ENCODE measurements around the gene CAPN15.
"Not testable (repeated sequence)": the region's sequence is repeated elsewhere in the genome, so short reads cannot be mapped to it uniquely, and the experiment has no call there.

The CAPN15 gene

DNA sequence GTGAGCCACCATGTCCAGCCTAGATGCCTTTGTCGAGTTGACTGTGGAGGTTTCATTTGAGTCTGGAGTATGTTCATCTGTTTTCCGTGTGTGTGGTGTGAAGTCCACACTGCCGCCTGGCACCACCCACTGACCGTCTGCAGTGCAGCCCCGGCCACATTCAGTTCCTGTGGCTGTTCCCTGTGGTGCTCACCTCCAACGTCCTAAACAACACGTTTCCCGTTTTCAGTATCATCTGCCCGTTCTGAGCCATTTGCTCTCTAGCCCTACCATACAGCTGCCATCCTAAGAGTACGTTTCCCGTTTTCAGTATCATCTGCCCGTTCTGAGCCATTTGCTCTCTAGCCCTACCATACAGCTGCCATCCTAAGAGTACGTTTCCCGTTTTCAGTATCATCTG lies 20.0 kb upstream of the CAPN15 start:
- not testable (repeated sequence) for DNase-seq

DNA sequence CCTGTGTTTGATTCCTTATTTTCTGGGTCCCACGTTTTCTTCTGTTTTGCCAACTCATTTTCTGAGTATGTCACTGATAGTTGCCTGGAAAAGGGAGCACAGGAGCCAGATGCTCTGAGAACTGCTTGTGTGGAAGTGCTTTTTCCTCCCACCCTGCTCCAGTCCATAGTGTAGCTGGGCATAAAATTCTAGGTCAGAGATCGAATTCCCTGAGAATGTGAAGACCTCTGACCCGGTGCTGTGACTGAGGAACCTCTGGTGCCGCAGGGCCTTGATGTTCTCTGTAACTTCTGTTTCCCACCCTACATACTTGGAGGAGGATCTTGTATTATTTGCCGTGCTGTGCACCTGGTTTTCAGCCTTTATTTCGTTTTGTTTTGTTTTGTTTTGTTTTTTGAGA lies 19.5 kb upstream of the CAPN15 start:
- DNase-seq, result no peak

DNA sequence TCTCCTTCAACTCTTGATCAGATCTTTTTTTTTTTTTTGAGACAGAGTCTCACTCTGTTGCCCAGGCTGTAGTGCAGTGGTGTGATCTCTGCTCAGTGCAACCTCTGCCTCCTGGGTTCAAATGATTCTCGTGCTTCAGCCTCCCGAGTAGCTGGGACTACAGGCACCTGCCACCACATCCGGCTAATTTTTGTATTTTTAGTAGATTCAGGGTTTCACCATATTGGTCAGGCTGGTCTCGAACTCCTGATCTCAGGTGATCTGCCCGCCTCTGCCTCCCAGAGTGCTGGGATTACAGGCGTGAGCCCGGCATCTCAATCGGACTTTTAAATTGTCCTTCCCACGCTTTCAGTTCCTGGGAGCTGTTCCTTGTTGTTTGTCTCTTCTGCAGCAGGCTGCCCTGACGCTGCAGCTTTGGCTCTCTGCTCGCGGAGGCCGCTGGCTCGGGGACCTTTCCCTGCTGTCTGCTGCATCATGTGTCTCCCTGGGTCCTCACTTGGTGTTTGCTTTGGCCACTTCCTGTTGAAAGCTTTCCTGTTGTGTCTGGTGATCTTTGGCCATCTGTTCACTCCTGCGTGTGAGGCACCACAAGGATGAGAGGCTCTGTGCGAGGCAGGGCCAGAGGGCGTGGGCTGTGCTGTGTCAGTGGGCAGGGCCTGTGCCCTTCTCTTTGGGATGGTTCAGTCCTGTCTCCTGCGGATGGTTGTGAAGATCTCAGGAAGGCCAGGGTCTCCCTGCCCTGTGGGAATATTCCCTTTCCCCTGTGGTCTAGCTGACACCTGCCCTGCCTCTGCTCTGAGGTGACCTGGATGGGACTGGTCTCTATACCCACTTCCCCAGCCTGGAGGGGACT lies 18.4 kb upstream of the CAPN15 start:
- DNase-seq, result no peak

DNA sequence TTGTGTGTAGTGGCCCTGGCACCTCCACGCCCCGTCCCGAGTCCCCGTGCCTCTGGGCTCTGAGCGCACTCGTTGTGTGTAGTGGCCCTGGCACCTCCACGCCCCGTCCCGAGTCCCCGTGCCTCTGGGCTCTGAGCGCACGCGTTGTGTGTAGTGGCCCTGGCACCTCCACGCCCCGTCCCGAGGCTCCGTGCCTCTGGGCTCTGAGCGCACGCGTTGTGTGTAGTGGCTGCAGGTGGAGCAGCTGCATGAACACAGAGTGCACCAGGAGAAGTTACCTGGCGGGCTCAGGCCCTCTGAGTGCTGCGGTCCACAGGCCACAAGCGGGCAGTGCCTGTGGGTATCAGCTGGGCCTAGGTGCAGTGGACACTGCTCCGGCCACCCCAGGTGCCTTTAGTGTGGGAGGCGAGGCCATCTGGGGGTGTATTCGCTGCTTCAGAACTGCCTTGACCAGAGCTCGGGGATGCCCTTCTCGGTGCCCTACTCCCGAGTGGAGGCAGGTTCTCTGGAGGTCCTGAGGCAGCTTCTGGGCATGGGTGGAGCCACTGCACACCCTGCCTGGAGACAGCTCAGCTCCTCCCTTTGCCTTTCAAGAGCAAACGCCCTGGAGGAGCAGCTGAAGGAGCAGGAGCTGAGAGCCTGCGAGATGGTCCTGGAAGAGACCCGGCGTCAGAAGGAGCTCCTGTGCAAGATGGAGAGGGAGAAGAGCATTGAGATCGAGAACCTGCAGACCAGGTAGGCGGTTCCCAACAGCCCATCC lies 17.3 kb upstream of the CAPN15 start:
- DNase-seq, result no peak

DNA sequence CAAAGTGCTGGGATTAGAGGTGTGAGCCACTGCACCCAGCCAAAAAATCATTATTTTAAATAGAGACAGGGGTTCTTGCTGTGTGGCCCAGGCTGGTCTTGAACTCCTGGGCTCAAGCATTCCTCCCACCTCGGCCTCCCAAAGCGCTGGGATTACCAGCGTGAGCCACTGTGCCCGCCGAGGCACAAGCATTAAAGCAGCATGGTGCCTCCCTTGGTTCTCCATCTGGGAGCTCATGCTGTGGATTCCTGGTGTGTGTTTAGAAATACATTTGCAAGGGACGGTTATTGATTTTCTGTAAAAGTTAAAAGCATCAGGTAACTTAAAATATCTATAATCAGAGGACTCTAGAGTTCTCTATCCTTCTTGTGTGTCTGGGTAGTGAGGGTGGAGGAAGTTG lies 14.7 kb upstream of the CAPN15 start:
- DNase-seq, result no peak

DNA sequence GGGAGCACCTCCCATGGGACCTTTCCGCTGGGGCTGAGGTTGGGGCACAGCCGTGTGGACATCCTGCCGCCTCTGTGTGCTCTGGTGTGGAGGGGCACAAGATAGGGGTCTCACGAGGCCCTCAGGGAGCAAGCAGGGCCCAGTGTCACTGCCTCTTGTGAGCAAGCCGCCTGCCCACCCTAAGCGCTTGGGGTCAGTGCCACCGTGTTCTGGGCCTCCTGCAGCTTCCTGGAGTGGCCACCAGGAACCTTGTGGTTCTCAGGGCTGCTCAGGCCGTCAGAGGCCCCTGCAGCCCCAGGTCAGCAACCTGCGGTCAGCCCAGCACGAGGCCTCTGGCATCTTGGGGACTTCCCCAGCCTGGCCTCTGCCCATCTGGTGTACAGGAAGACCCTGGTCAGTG lies 13.6 kb upstream of the CAPN15 start:
- DNase-seq, result no peak

DNA sequence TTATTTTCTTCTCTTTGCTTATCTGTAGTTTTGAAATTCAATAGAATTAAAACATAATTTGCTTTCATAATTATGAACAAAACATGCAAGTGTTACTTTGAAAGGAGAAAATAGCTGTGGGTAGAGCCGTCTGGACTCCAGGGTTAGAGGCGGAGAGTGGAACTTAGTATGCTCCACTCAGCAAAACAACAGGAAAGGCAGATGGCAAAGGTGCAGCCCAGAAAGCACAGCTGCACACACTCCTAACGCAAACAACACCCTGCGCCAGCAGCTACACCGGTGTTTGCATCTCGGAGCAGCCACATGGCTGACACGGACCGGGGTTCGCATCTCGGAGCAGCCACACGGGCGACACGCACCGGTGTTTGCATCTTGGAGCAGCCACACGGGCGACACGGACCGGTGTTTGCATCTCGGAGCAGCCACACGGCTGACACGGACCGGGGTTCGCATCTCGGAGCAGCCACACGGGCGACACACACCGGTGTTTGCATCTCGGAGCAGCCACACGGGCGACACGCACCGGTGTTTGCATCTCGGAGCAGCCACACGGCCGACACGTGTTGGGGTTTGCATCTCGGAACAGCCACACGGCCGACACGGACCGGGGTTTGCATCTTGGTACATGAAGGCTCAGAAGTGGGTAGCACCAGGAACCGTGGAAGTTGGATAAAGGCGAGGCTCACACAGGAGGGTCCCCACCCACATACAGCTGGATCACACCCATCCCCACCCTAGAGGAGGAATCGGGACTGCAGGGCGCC lies 12.2 kb upstream of the CAPN15 start:
- no peak for DNase-seq

DNA sequence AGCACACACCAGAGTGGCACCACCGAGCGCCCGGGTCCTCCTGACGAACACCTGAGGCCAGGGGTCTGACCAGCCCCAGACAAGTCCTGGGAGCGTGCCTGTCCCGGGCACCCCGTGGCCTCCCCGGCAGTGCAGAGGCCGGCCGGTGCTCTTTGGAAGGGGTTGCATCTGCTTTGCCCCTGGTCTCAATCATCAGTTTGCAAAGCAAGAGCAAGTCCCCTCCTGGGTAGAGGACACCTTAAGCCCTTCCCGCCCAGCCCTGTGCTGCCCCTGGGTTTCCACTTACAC lies 11.6 kb upstream of the CAPN15 start:
- no peak for DNase-seq

DNA sequence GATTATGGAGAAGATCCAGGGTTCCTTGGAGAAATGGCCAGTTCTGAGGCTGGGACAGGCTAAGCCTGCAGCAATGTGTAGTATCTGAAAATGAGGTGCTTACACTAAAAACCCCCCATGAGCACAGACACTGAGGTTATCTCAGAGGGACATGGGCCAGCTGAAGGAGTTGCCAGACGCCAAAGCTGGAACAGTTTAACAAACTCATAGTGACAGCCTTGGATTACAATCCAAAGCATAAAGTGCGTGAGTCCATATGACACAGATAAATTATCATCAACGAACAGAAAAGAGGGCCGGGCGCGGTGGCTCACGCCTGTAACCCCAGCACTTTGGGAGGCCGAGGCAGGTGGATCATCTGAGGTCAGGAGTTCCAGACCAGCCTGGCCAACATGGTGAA lies 11.2 kb upstream of the CAPN15 start:
- DNase-seq, result no peak

DNA sequence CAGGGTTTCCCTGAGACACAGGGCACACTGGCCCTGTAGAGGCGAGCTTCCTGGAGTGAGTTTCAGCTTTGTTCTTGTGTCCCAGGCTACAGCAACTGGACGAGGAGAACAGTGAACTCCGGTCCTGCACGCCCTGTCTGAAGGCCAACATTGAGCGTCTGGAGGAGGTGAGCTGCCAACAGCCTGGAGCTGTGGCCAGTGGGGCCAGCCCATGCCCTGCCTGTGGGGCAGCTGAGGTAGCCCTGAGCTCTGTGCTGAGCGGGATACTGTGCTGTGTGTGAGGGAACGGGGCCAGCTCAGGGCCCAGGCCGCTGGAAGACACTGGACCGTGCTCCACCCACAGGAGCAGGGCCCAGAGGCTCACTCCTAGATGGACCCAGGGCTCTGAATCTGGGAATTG lies 8.7 kb upstream of the CAPN15 start:
- DNase-seq, result no peak

DNA sequence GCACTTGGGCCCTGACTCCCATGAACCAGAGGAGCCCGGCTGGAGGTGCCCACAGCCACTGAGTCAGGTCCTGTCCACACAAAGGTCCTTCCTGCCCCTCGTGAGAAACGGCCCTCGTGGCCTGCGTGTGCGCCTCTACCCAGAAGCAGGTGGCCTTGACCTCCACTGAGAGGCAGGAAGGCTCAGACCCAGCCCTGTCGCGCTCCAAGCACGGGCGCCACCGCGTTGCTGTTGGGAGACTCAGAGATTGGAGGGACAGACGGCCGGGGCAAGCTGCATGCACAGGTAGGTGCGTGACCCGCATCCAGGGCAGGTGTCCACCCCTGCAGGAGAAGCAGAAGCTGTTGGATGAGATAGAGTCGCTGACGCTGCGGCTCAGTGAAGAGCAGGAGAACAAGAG lies 8.1 kb upstream of the CAPN15 start:
- no peak for DNase-seq

DNA sequence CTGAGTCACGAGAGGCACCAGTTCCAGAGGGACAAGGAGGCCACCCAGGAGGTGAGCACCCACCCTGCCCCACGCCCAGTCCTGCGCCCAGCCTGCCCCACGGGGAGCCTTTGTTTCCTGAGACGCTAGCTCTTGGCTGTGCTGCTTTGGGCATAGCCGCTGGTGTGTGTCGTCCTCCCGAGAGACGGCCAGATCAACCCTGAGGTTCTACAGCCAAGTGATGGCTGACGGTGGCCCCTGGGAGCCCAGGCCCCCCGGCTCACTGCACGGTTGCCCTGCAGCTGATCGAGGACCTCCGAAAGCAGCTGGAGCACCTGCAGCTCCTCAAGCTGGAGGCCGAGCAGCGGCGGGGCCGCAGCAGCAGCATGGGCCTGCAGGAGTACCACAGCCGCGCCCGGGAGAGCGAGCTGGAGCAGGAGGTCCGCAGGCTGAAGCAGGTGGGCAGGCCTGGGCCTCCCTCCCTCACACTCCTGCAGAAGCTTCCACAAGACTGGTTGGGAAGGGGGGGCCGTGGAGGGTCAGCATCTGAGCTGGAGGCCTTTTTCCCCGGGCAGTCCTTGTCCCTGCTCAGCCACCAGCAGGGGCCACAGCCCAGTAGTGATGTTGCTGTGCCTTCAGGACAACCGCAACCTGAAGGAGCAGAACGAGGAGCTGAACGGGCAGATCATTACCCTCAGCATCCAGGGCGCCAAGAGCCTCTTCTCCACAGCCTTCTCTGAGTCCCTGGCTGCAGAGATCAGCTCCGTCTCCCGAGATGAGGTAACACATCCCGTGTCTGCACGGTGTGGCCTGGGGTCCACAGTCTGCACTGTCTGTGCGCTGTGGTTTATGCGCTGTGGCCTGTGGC lies 7.4 kb upstream of the CAPN15 start:
- no peak for DNase-seq

DNA sequence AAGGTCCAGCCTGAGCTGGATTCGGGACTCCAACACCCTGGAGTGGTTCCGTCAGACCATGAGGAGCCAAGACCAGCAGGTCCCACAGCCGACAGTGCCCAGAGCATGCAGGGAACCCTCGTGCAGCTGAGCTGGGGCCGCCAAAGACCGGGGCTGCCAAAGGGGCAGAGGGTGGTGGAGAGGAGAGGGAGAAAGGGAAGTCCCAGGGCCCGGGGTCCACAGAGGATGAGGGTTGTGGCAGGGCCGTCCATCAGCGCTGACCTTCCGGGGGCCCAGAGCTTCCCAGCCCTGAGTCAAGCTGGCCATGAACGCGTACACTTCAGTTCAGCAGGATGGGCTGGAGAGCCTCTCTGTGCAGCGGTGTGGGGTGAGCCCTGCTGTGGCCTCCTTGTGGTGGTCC lies 6.7 kb upstream of the CAPN15 start:
- DNase-seq, result no peak

DNA sequence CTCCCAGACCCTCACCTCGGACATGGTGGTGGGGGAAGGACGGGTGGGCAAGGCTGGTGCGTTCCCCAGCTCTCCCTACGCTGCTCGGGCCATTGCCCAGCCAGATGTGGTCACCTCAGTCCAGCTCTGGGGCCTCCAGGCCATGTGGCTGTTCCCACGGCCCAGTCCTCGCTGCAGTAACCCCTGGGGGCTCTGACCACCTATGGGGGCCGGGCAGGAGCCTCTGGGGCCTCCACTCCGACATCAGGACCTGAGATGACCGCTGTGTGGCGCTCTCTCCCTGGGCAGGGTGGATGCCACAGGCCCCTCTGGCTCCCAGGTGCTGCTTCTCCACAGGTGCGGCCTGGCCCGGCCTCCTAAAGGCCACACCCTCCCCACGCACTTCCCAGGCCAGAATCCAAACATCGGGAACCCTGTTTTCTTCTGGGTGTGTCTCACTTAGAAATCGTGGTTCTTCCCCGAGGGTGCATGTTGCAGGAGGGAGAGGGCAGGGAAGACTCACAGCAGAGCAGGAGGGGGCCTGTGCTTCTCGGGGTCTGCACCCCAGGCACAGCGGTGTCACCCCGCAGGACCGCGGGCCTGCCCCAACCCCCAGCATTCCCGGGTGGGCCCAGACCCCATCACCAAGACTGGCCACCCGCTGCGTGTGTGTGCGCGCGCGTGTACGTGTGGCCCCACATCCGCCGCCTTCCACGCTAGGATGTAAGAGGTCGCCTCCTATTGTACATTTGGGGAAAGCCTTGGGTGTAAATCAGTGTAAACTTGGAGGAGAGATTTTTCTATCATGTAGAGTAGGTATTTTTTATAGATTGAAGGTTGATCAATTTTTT lies 5.9 kb upstream of the CAPN15 start:
- no peak for DNase-seq

DNA sequence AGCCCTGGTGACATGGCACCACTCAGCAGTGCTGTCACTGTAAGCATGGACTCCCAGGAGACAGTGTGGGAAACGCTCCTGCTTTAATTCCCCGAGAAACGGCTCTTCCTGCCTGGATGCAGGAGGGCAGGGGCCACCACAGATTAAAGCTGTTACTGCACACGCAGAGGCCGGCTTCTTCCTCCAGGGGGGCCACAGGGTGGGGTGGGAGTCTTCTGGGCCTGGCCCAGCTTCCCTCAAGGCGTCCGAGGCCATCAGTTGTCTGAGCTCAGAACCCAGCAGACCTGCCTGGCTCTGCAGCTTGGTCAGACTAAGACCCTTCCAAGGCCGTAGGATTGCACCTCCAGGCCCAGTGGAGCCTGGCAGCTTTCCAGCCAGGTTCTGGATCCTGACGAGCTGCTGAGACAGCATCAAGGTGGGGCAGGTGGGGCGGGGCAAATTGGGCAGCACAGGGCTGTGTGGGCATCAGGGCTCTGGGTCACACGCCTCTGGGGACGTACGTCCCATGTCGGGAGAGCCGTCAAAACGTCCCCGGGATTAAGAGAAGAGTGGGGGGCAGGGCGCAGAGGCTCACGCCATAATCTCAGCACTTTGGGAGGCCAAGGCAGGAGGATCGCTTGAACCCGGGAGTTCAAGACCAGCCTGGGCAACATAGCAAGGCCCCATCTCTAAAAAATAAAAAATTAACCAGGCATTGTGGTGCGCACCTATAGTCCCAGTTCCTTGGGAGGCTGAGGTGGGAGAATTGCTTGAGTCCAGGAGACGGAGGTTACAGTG lies 5.0 kb upstream of the CAPN15 start:
- DNase-seq, result no peak

DNA sequence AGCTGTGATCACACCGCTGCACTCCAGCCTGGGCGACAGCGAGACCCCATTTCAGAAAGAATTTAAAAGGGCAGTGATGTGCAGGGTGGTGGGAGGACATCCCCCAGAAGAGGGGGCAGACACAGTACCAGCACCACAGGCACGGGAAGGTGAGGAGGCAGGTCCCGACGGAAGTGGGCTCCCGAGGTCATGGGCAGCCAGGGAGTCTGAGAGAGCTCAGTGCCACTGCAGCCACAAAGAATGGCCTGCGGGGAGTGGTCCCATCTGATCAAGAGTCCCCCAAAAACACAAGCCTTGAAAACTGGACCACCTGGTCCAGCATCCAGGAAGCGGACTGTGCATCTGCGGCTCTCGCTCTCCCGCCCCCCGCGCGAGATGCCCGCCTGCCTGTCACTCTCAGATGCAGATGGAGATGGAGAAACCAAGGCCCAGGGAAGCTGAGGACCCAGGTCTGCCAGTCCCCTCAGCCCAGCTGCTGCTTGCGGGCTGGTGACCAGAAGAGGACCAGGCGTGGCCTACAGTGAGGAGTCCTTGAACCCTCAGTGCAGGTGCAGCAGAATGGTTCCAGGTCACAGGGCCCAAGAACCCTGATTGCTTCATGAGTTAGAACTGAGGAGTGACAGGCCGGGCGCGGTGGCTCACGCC lies 4.3 kb upstream of the CAPN15 start:
- DNase-seq, result no peak

DNA sequence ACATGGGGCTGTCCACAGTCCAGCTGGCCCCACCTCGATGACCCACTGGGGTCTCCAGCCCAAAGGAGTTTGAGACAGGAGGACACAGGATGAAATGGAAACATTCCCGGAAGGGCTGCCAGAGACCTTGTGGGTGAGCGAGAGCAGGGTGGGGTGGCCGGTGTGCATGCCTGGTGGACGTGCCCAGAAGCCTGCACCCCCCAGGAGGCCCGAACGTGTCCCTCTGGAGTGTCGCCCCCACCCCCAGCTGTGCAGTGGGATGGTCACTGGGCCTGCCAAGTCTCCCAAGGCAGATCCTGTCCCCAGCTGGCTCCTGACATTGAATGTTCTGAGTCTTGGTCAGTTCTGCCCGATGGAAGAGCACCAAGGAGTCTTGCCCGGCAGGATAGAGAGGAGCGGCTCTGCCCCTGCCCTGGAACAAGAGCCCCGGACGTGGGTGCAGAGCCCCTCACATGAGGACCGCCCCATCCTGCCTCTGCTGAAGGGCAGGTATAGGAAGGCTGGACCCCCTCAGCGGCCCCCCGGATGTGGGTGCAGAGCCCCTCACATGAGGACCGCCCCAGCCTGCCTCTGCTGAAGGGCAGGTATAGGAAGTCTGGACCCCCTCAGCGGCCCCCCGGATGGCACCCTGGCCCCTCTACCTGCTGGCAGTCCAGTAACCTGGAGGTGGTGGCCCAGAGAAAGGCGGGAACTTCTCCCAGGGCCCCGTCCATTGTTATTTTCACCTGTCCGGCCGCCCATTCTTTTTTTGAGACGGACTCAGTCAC lies 3.1 kb upstream of the CAPN15 start:
- no peak for DNase-seq

DNA sequence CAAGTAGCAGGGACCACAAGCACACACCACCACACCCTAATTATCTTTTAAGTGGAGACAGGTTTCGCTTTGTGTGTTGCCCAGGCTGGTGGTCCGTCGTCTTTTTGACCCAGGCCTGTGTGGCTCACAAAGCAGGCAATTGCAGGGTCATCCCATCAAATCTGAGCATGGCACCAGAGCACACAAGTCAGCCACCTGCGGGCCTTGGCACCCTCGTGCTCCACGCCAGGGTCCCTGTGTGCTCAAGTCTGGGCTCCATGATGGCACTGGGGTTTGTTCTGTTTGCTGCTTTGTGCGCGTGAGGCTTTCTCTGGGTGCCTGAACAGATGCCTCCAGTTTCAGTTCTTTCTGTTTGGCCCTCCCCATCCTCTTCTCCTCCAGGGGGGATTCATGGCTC lies 2.4 kb upstream of the CAPN15 start:
- no peak for DNase-seq

DNA sequence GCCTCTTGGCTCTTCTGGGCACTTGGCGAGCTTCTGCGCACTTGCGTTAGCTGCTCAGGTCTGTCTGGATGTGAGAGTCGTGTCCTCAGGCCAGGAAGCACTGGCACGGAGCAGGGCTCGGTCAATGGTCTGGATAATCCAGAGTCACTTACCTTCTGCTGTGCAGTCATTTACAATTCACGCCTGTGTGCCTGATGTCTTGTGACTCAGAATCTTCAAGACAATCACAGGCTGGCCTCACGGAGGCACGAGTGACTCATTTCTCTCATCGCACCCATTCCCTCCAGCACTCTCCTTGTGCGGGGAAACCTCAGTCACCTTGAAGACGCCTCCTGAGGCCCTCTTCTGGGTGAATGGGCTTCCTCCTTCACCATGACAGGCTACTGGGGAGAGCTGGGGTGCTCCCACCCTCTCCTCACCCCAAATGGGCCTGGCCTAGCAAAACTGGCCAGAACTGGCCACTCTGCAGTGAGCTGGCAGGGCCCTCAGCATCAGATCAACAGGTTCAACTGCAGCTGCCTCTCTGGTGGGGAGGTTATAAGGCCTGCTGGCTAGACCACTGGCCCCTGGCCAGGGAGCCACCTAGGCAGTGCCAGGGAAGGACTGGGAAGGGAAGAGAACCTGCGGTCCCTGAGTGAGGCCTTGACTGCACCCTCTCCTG lies 1.9 kb upstream of the CAPN15 start:
- DNase-seq, result peak; percentile 78 to 80
